ENCODE results near the gene ARHGAP4.

The ARHGAP4 gene

GRCh38 chrX:153967536-153968224 is 41.6 kb upstream of the ARHGAP4 start:
- TF ChIP-seq TAF1 (IDR thresholded peaks at IDR 0.05; ENCODE audit: low read depth) (no peak), EP300 (IDR thresholded peaks at IDR 0.05; ENCODE audit: borderline replicate concordance) (no peak), REST (IDR thresholded peaks at IDR 0.05; ENCODE audit: low read depth) (no peak), TCF12 (IDR thresholded peaks at IDR 0.05; ENCODE audit: low read depth) (no peak), CEBPB (IDR thresholded peaks at IDR 0.05) (no peak), TEAD4 (IDR thresholded peaks at IDR 0.05) (no peak), EGR1 (IDR thresholded peaks at IDR 0.05) (no peak)
- TF ChIP-seq, protein P1, sequence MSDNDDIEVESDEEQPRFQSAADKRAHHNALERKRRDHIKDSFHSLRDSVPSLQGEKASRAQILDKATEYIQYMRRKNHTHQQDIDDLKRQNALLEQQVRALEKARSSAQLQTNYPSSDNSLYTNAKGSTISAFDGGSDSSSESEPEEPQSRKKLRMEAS (IDR thresholded peaks at IDR 0.05) = no peak

DNA sequence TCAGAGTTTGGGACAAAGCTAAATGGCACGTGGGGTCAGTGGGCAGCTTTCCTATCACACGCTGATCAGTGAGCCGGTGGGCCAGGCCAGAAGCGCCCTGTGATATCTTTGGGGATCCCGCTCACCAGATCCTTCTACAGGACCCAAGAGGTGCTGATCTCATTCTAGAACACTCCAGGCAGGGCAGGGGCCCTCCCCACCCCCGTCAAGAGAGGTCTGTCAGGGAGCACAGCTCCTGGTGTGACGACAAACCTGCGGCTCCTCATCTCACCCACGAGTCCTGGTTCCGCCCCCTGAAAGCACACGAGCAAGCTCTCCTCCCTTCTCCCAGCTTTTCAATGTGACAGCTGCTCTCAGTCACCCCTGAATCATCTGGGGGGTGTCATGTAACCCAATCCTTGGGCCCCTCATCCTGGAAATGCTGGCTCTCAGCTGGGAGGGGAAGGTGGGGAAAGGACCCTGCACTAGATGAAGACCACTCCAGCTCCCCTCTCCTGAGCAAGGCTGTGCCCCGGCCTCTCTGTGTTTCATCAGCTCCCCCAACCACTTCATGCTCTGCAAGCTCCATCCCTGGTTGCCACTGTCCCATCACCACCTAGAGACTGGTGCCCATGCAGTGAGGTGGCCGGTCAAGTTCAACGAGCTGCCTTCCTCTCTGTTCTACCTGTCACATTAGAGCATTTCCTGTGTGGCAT is 40.9 kb upstream of the ARHGAP4 start:
- TF ChIP-seq CREB1 (IDR thresholded peaks at IDR 0.05; ENCODE audit: low read depth) (no peak), FOXM1 (IDR thresholded peaks at IDR 0.05; ENCODE audit: borderline replicate concordance, low read depth) (no peak), USF1 (IDR thresholded peaks at IDR 0.05) (no peak), RAD21 (IDR thresholded peaks at IDR 0.05; ENCODE audit: low read depth) (no peak), EP300 (IDR thresholded peaks at IDR 0.05; ENCODE audit: borderline replicate concordance) (no peak), REST (IDR thresholded peaks at IDR 0.05; ENCODE audit: low read depth) (no peak), TCF12 (IDR thresholded peaks at IDR 0.05; ENCODE audit: low read depth) (no peak), YY1 (IDR thresholded peaks at IDR 0.05; ENCODE audit: low read depth) (no peak), CEBPB (IDR thresholded peaks at IDR 0.05) (no peak), ZBTB7A (IDR thresholded peaks at IDR 0.05; ENCODE audit: low read depth) (no peak), EGR1 (IDR thresholded peaks at IDR 0.05) (no peak)
- TF ChIP-seq, protein P1 (IDR thresholded peaks at IDR 0.05) = no peak

DNA sequence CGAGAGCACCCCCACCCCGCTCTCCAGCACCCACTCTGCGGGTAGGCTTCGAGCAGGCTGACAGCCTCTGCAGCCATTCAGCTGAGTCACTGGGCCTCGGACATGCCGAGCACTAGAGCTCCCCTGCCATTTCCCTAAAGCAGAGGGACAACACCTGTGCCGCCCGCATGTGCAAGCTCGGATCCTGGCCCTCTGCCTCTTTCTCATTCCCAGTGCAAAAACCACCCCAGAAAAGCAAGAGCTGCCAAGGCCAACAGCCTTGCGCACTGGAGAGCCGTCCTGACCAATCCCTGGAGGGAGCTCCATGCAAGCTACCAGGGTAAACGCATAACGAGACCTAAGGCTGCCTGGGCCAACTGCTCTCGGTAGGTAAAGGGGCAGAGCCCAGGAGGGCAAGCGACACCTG is 40.2 kb upstream of the ARHGAP4 start:
- TF ChIP-seq USF1 (IDR thresholded peaks at IDR 0.05) (no peak), NFIC (IDR thresholded peaks at IDR 0.05) (no peak), FOXM1 (IDR thresholded peaks at IDR 0.05; ENCODE audit: borderline replicate concordance, low read depth) (no peak), CEBPB (IDR thresholded peaks at IDR 0.05) (no peak), TEAD4 (IDR thresholded peaks at IDR 0.05) (no peak), EP300 (IDR thresholded peaks at IDR 0.05; ENCODE audit: borderline replicate concordance) (no peak), TCF12 (IDR thresholded peaks at IDR 0.05; ENCODE audit: low read depth) (no peak), CREB1 (IDR thresholded peaks at IDR 0.05; ENCODE audit: low read depth) (no peak), ZBTB7A (IDR thresholded peaks at IDR 0.05; ENCODE audit: low read depth) (no peak), RAD21 (IDR thresholded peaks at IDR 0.05; ENCODE audit: low read depth) (no peak), TAF1 (IDR thresholded peaks at IDR 0.05; ENCODE audit: low read depth) (no peak), REST (IDR thresholded peaks at IDR 0.05; ENCODE audit: low read depth) (no peak), EGR1 (IDR thresholded peaks at IDR 0.05) (no peak), YY1 (IDR thresholded peaks at IDR 0.05; ENCODE audit: low read depth) (no peak)
- TF ChIP-seq, protein P1 (IDR thresholded peaks at IDR 0.05) = no peak

DNA sequence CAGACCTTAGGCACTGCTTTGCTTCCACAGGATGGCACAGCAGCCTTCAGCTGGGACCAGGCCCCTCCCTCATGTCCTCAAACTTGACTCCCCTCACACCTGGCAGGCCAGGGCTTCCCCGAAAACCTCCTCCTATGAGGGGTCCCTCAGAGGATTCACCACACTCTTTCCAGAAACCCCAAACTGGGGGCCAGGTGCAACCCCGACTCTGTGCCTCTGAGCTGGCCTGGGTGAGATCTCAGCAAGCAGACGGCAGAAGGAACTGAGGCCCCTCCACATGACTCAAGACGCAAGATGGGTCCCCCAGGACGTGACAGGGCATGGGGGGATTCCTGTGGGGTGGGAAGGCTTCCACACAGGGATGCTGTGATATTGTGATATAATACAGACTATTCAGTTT is 39.3 kb upstream of the ARHGAP4 start:
- TF ChIP-seq TAF1 (IDR thresholded peaks at IDR 0.05; ENCODE audit: low read depth) = no peak
- no peak for TF ChIP-seq EGR1 (IDR thresholded peaks at IDR 0.05)
- TF ChIP-seq USF1 (IDR thresholded peaks at IDR 0.05) = no peak
- TF ChIP-seq ZBTB7A (IDR thresholded peaks at IDR 0.05; ENCODE audit: low read depth) = no peak
